HG02759 (cell line): Measurements from ENCODE around the gene FHIT.

Source experiments
- ATAC-seq: cut with Tn5 transposase; IDR thresholded peaks from one replicate; pipeline ENCODE4 v1.9.1; 2021; ENCODE audit warnings: mild to moderate bottlenecking, moderate library complexity; ENCODE audit not compliant: unreplicated experiment

FHIT gene

GRCh38 chr3:61172684-61173083 lies 78.6 kb downstream of the FHIT start:
- peak; percentile 48 for ATAC-seq

DNA sequence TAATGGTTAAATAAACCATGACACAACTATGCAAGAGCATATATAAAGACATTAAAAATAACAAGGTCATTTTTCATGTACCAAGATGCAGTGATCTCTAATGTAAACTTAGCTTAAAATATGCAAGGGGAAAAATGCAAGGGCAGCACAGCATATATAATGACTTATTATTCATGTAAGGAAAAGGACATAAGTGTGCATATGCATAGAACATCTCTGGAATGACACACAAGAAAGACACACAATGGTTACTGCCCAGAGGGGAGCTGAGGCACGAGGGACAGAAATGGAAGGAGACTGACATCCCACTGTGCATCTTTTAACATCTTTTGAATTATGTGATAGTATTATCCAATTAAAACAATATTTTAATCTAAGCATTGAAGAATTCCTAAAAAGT lies 79.0 kb downstream of the FHIT start:
- no peak for ATAC-seq

DNA sequence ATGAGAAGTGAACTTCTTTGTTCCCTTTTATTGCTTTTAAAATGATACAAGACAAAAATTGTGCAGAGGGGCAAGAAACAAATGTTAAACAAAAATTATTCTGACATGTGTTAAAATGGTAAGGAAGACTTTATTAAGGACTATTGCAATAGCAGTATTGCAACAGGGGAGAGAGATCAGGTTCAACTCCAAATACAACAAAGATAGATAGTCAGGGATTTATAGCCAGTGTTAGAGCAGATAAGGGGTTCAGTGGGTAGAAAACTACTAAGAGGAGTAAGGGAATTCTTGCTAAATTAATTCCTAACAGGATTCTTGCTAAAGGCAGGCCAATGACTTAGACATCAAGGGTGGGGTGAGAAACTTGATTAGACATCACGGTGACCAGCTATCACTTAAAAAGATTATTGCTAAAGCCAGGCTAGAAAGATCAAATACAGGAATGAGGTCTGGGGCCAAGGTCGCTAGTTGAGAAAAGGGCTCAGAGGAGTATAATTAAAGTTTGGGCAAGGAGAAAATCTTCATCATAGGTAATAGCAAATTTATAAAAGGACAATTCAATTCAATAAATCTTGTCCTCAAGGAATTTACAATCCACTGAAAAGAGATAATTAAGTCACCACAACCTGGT lies 81.5 kb downstream of the FHIT start:
- no peak for ATAC-seq

- no peak for ATAC-seq
These were observed 83.0 kb downstream of the FHIT start for GRCh38 chr3:61168286-61168685.

GRCh38 chr3:61162965-61163364 lies 88.3 kb downstream of the FHIT start:
- no peak for ATAC-seq

DNA sequence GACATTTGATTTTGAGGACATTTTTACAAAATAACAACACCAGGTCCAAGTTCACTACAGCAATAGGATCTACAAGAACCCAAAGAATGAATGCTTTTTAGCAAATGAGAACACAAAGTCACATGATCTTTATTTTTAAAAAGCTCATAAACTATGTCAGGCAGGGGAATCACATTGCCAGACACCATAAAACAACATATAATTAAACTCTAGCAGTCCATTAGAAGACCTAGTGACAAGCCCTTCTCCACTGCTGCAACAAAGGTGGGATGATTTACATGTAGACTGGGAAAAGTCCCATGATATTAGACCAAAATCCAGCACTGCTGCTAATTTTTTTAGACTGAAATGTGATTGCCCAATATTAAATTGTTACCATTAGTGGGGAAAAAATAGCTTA lies 92.6 kb downstream of the FHIT start:
- no peak for ATAC-seq

DNA sequence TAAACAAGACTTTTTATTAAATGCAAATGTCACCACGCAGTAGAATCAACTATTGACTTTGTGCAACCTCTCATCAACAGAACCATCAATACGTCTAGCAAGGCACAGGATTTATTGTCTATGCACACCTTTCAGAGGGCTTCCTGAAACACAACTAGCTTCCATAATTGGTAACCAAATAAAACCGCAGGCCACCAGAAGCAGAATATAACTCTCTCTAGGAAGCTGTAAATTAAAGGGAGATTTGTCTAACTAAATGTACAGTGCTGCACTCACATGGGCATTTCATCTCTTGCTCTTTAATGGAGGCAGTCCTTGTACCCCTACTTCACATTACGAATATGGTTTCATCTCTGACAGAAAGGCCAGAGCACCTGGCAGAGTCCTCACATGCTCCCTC lies 93.0 kb downstream of the FHIT start:
- ATAC-seq, result no peak

DNA sequence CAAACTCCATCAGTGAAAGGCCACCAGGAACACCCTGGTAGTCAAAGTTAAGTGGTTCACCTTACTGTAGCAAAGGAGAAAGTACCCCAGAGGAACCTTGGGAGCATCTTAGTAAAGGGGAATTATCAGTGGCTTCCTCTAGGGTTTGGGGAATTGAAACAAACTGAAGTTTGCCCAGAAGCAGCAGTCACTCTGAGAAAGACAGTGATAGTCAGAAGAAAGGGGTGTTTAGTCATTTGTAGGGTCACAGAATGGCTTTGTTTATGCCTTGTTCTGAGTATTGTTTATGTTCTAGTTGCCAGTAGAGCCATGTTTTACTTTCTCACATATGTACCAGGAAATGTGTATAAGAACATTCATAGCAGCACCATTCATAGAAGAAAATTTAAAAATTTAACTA lies 93.8 kb downstream of the FHIT start:
- peak; percentile 92 for ATAC-seq

DNA sequence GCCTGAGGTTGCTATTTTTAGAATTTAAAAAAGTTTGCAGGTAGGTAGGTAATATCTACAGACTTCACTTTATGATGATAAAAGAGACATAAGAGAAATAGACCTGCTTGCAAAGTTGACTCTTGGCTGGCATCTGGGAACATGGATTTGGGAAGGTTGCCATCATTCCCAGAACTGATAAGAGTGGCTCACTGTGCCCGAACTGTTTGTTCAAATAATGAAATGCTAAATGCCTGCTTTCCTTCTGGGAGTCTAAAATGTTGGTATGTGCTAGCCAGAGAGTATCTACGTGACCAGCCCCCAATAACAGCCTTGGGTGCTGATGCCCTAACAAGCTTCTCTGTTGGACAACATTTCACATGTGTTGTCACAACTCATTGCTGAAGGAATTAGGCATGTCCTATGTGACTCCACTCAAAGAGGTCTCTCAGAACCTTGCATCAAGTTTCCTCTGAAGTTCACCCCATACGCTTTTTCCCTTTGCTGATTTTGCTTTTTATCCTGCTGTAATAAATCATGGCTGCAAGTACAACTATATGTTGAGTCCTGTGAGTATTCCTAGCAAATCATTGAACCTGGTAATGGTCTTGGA lies 95.5 kb downstream of the FHIT start:
- no peak for ATAC-seq

DNA sequence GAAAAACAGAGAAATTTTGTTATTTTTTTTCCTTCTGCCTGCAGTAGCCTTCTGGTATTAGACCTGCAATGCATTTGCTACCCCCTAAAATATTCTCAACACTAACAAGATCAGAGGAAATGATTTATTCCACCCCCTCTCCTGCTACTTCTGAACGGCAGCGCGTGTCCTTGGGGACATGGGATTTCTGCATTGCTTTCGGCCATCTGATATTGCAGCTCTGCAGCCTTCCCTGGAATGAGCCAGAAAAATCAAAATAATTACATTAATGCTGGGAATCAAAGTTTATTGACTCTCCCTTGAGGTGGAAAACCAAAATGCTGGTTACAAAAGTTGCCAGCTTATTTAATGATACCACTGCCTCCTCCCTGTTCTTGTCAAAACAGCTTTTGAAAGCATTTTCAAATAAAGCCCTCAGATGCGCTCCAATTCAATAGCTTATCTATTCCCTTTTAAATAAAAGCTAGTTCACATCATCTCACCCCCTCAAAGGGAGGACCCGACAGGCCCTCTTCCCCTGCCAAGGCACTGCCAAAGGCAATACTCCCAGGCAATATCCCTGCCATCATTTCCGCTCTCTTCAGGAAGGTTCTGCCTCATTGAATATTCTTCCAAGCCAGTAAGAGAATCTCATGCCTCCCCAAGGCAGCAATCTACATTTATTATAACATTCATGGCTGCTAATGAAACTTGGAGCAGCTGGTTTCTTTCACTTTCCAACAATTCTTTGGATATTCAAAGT lies 96.6 kb downstream of the FHIT start:
- no peak for ATAC-seq

GRCh38 chr3:61152071-61152470 lies 99.2 kb downstream of the FHIT start:
- no peak for ATAC-seq

DNA sequence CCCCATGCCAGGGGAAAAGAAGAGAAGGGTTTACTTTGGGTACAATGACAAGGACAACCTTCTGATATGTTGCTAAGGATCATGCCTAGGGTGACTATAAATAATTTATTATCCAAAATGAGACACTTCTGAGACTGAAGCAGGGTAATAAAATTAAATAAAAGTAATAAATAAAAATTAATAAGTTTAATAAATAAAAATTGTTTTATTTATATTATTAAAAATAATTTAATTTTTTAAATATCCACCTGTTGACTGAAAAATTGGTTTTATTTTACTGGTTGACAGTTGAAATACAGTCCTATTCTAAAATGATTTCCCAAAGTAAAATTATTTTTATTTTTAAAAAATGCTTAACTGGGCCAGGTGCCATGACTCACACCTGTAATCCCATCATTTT lies 102.0 kb downstream of the FHIT start:
- ATAC-seq, result no peak

GRCh38 chr3:61146010-61146890 lies 105.0 kb downstream of the FHIT start:
- ATAC-seq, result no peak

- no peak for ATAC-seq
These were observed 109.6 kb downstream of the FHIT start for GRCh38 chr3:61141697-61142096.

DNA sequence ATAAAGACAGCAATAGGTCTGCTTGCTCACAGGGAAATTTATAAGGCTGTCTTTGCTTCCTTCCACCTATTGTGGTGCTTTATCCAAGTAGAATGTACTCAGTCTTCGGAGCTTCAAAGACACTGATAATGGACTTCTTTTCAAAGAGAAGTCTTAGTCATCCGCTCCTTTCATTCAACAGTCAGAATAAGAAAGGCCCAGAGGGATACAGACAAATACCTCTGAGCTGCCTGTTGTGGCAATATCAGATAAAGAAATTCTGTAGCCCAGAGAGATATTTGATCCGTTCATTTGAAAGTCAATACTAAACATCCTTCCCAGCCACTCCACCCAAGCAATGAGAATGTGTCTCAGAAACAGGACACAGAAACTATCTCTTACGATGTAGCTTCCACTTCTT lies 110.0 kb downstream of the FHIT start:
- no peak for ATAC-seq

DNA sequence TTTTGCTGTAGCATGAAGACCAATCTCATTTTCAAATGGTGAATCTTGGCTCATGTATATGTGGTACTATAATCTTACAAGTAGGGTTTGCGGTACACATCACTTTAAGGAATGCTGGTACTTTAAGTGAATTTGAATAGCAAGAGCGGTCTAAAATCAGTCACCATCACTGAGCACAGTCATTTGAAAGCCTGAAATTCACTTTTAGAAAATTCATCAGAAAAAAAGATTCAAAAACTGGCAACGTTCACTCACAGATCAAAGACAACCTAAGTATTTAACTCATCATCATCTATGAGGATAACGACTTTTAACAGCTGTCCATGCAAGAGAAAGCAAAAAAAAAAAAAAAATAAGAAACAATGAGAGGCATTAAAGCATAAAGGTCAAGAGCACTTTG lies 111.6 kb downstream of the FHIT start:
- ATAC-seq, result no peak

DNA sequence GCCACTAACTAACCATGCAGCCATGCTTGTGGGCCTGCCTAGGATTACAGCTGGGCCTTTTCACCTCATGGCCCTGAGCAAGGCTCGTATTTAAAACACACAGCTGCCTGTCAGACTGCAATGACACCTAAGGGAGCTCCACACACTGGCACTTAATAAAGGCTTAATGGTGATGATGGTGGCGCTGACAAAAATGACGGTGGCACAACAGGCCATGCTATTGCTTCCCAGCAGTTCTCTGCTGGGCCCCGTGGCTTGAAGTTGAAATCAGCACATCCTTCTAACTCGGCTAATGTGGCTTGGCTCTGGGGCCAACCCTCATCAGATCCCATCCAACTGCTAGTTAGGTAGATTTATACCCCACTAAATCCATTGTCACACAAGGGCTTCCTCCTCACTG lies 112.9 kb downstream of the FHIT start:
- ATAC-seq, result no peak

DNA sequence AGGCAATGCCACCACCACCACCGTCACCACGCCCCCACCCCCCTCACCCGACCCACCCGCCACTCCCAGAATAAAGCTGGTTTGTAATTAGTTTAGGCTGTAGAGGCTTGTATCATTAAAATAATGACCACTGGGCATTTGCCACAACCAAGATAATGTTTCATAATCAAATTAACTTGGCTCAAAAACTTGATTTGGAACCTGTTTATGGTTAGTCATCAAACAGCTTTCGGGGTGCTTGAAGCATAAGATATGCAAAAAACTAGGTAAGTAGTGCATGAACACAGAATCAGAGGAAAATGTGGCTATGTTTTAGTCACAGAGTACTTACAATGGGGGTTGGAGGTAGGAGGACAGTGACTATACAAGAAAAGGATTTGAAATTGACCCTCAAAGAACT lies 115.1 kb downstream of the FHIT start:
- ATAC-seq, result no peak

- ATAC-seq, result no peak
These were observed 116.7 kb downstream of the FHIT start for GRCh38 chr3:61134532-61134931.

GRCh38 chr3:61132062-61132461 lies 119.2 kb downstream of the FHIT start:
- ATAC-seq, result peak; percentile 65

DNA sequence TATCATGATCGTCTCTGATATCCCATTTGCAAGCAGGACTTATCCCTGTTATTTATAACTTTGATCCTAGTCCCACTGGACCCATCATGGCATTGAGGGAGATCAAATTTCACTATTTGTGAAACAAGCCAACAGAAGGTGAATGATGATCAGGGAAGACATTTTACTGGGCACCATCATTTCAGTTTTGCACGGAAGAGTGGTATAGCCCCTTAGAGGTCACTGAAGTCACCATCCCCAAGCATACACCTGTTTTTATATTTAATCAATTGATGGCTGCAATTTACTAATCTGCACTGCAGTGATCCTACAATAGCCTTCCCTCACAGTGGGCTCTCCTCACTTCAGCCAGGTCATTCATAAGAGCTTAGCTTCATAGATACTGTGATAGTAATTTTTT lies 132.4 kb downstream of the FHIT start:
- ATAC-seq, result no peak
